Measurements from ENCODE around the gene RNU4-1. TPM values are rescaled to one million over a fixed set of nuclear protein-coding genes. Genes with fewer than 3 reads are reported as not detected.

Gene RNU4-1
- total and polyA plus RNA-seq, 9 of the 15 experiments (the other 6 are each of a cell fraction or from before 2014, with no cell fraction given), result under 0.01 to 19,719 (median 3,563) TPM; not detected in 4

- peak; percentile 10; the same call in 1 of the 2 replicates for TF ChIP-seq TEAD4 (IDR thresholded peaks at IDR 0.05; ENCODE audit: low read length)
- no peak for TF ChIP-seq TEAD4 (CRISPR knock-in tag; IDR thresholded peaks at IDR 0.05; ENCODE audit: borderline replicate concordance)
- no peak for TF ChIP-seq CBX8 (IDR thresholded peaks at IDR 0.05; ENCODE audit: borderline replicate concordance, extremely low read depth, low read depth, low read length, poor library complexity, severe bottlenecking)
- peak; percentile 100 for TF ChIP-seq RAD51 (IDR thresholded peaks at IDR 0.05; ENCODE audit: borderline replicate concordance, low read depth)
- TF ChIP-seq RBM25 (IDR thresholded peaks at IDR 0.05; ENCODE audit: low read depth, low read length, severe bottlenecking), result peak; percentile 66
- TF ChIP-seq, protein P1, sequence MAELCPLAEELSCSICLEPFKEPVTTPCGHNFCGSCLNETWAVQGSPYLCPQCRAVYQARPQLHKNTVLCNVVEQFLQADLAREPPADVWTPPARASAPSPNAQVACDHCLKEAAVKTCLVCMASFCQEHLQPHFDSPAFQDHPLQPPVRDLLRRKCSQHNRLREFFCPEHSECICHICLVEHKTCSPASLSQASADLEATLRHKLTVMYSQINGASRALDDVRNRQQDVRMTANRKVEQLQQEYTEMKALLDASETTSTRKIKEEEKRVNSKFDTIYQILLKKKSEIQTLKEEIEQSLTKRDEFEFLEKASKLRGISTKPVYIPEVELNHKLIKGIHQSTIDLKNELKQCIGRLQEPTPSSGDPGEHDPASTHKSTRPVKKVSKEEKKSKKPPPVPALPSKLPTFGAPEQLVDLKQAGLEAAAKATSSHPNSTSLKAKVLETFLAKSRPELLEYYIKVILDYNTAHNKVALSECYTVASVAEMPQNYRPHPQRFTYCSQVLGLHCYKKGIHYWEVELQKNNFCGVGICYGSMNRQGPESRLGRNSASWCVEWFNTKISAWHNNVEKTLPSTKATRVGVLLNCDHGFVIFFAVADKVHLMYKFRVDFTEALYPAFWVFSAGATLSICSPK (IDR thresholded peaks at IDR 0.05; ENCODE audit: borderline replicate concordance), result 0 out of 2 replicates have a peak, but pooled peaks have one; percentile 48
- peak; percentile 54 for TF ChIP-seq RBBP5 (IDR thresholded peaks at IDR 0.05; ENCODE audit: borderline replicate concordance, insufficient read depth, low read length, poor library complexity, severe bottlenecking)
- peak; percentile 55 for TF ChIP-seq SMAD1 (IDR thresholded peaks at IDR 0.05; ENCODE audit: low read depth, low read length, partially characterized antibody)
- peak; percentile 46; the same call in 1 of the 2 replicates for TF ChIP-seq ETV5 (CRISPR knock-in tag; IDR thresholded peaks at IDR 0.05; ENCODE audit: low read depth)
- TF ChIP-seq, protein P2, sequence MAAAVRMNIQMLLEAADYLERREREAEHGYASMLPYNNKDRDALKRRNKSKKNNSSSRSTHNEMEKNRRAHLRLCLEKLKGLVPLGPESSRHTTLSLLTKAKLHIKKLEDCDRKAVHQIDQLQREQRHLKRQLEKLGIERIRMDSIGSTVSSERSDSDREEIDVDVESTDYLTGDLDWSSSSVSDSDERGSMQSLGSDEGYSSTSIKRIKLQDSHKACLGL (CRISPR knock-in tag; IDR thresholded peaks at IDR 0.05; ENCODE audit: borderline replicate concordance, poor library complexity, severe bottlenecking), result peak; percentile 13
- peak; percentile 21; the same call in 1 of the 2 replicates for TF ChIP-seq EGR1 (conservative IDR thresholded peaks at IDR 0.05)
- peak; percentile 68; the same call in 1 of the 2 replicates for TF ChIP-seq CXXC5 (CRISPR knock-in tag; IDR thresholded peaks at IDR 0.05)
- no peak for TF ChIP-seq EP300 (IDR thresholded peaks at IDR 0.05; ENCODE audit: low read length)
- TF ChIP-seq ZFP36 (IDR thresholded peaks at IDR 0.05; ENCODE audit: low read depth, low read length, partially characterized antibody), result peak; percentile 2
- TF ChIP-seq, protein P3, sequence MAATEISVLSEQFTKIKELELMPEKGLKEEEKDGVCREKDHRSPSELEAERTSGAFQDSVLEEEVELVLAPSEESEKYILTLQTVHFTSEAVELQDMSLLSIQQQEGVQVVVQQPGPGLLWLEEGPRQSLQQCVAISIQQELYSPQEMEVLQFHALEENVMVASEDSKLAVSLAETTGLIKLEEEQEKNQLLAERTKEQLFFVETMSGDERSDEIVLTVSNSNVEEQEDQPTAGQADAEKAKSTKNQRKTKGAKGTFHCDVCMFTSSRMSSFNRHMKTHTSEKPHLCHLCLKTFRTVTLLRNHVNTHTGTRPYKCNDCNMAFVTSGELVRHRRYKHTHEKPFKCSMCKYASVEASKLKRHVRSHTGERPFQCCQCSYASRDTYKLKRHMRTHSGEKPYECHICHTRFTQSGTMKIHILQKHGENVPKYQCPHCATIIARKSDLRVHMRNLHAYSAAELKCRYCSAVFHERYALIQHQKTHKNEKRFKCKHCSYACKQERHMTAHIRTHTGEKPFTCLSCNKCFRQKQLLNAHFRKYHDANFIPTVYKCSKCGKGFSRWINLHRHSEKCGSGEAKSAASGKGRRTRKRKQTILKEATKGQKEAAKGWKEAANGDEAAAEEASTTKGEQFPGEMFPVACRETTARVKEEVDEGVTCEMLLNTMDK (IDR thresholded peaks at IDR 0.05; ENCODE audit: borderline replicate concordance, insufficient read depth, low read depth, low read length, poor library complexity, severe bottlenecking), result peak; percentile 92
- TF ChIP-seq SUPT5H (IDR thresholded peaks at IDR 0.05), result peak; percentile 90
- TF ChIP-seq NR2C1 (IDR thresholded peaks at IDR 0.05), result peak; percentile 79
- no peak for TF ChIP-seq NR2C1 (tag; IDR thresholded peaks at IDR 0.05)
- peak; percentile 95 for TF ChIP-seq POLR2G (IDR thresholded peaks at IDR 0.05; ENCODE audit: low read depth, low read length)
- TF ChIP-seq YY1 (IDR thresholded peaks at IDR 0.05; ENCODE audit: borderline replicate concordance in 1 of 3, control insufficient read depth in 1 of 3, extremely low read depth in 1 of 3, insufficient read depth in 3 of 3, insufficient read length in 1 of 3, insufficient replicate concordance in 2 of 3, low read depth in 1 of 3, low read length in 2 of 3), result peak in 2 of 3 experiments; percentile 52 to 75
- TF ChIP-seq ZNF436 (CRISPR knock-in tag; IDR thresholded peaks at IDR 0.05), result no peak
Measured at GRCh38 chr12:120317224-120318105, 24.4 kb upstream of the RNU4-1 start (continued).
